Measurements from ENCODE around the gene CMC2. TPM values are rescaled to one million over a fixed set of nuclear protein-coding genes. Genes with fewer than 3 reads are reported as not detected.

The CMC2 gene
- total RNA-seq, 2 donors from 2014 or later = 78.8 to 138 TPM

DNA sequence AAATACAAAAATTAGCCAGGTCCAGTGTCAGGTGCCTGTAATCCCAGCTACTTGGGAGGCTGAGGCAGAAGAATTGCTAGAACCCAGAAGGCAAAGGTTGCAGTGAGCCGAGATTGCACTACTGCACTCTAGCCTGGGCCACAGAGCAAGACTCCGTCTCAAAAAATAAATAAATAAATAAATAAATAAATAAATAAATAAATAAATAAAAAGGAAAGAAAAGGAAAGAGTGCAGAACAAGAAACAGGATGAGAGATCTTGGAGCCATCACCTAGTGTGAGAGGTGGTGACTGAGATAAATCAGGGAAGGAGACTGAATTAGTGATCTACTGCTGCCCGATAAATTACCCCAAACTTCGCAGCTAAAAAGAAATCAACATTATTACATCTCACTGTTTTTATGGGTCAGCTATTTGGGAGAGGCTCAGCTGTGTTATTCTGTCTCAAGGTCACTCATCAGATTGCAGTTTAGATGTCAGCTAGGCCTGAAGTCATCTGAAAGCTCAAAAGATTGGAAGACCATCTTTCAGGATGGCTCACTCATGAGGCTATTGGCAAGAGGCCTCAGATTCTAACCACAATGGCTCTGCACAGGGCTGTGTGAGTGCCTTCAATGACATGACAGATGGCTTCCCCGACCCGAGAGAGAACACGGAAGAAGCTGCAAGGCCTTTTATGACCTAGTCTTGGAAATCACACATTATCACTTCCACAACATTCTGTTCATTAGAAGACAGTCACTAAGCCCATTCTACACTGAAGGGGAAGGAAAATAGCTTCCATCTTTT lies 66.4 kb downstream of the CMC2 start:
- Mint-ChIP-seq H3K27me3 (peaks cover 7% of the 10 kb centered on the region), H3K9me3 (peaks cover 8% of the 10 kb centered on the region), H3K4me3 (no peak overlapping the region), H3K36me3 (ENCODE audit: low read depth) (no peaks in the 10 kb centered on the region), H3K4me1 (no peaks in the 10 kb centered on the region), H3K27ac (no peak overlapping the region)
- no peak for ATAC-seq (replicated peaks)

DNA sequence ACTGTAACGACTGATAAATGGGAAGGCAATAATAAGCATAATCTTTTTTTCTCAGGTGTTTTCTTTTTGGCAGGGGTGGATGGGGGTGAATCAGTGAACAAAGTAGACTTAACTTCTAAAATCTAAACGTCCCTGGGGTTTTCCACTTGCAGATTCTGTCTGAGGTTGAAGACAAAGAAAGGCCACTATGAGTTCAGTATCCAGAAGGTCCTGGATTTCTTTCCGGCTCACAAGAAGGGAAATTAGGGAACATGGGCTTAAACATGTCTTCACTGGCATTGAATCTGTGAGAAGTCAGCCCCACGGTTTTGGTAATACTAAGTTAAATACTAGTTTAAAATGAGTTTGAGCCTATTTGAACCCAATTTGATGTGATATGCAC lies 67.8 kb downstream of the CMC2 start:
- Mint-ChIP-seq H3K27me3 (peaks cover 19% of the 10 kb centered on the region), H3K4me1 (no peaks in the 10 kb centered on the region), H3K4me3 (no peak overlapping the region), H3K36me3 (ENCODE audit: low read depth) (no peaks in the 10 kb centered on the region), H3K27ac (no peak overlapping the region), H3K9me3 (peaks cover 8% of the 10 kb centered on the region)
- ATAC-seq (replicated peaks) = no peak

GRCh38 chr16:80938004-80938878 lies 68.4 kb downstream of the CMC2 start:
- no peak overlapping the region for H3K4me3 Mint-ChIP-seq
- H3K4me1 Mint-ChIP-seq = no peaks in the 10 kb centered on the region
- H3K36me3 Mint-ChIP-seq (ENCODE audit: low read depth) = no peaks in the 10 kb centered on the region
- H3K9me3 Mint-ChIP-seq = peaks cover 8% of the 10 kb centered on the region
- no peak overlapping the region for H3K27ac Mint-ChIP-seq
- peaks cover 25% of the 10 kb centered on the region for H3K27me3 Mint-ChIP-seq
- no peak for ATAC-seq (replicated peaks)

- Mint-ChIP-seq H3K27me3 (peaks cover 32% of the 10 kb centered on the region), H3K4me3 (no peak overlapping the region), H3K9me3 (peaks cover 4% of the 10 kb centered on the region), H3K27ac (no peak overlapping the region), H3K4me1 (no peaks in the 10 kb centered on the region), H3K36me3 (ENCODE audit: low read depth) (no peaks in the 10 kb centered on the region)
- no peak for ATAC-seq (replicated peaks)
These were observed 70.3 kb downstream of the CMC2 start for GRCh38 chr16:80936410-80936809.

DNA sequence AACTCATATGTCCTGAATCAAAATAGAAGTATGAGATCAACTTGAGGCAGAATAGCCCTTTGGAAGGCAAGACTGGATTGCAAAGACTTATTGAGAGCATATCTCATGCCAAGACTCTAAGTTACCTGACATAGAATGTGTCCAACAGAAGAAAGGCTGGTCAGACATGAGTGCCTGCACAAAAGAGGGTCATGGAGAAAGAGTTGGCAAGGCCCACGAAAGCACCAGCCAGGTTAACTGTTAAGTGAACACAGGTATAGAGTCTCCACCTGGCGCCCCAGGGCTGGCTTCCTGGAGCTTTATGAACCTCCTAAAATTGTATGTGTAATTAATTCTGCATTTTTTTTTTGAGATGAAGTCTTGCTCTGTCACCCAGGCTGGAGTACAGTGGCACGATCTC lies 71.0 kb downstream of the CMC2 start:
- no peak overlapping the region for H3K27ac Mint-ChIP-seq
- H3K9me3 Mint-ChIP-seq = peaks cover 4% of the 10 kb centered on the region
- no peaks in the 10 kb centered on the region for H3K36me3 Mint-ChIP-seq (ENCODE audit: low read depth)
- no peaks in the 10 kb centered on the region for H3K4me1 Mint-ChIP-seq
- ATAC-seq (replicated peaks) = no peak
- H3K4me3 Mint-ChIP-seq = no peak overlapping the region
- peaks cover 32% of the 10 kb centered on the region for H3K27me3 Mint-ChIP-seq

- H3K4me1 Mint-ChIP-seq = no peaks in the 10 kb centered on the region
- no peaks in the 10 kb centered on the region for H3K36me3 Mint-ChIP-seq (ENCODE audit: low read depth)
- no peak for ATAC-seq (replicated peaks)
- H3K4me3 Mint-ChIP-seq = peak overlapping the region; percentile 70
- H3K9me3 Mint-ChIP-seq = no peaks in the 10 kb centered on the region
- H3K27ac Mint-ChIP-seq = no peak overlapping the region
- H3K27me3 Mint-ChIP-seq = peaks cover 36% of the 10 kb centered on the region
These were observed 74.0 kb downstream of the CMC2 start for GRCh38 chr16:80932708-80933095.

GRCh38 chr16:80931801-80932707 lies 74.6 kb downstream of the CMC2 start:
- H3K4me1 Mint-ChIP-seq = no peaks in the 10 kb centered on the region
- peak; percentile 56 for ATAC-seq (replicated peaks)
- H3K4me3 Mint-ChIP-seq = peak overlapping the region; percentile 70
- H3K27ac Mint-ChIP-seq = no peak overlapping the region
- H3K27me3 Mint-ChIP-seq = peaks cover 40% of the 10 kb centered on the region
- no peaks in the 10 kb centered on the region for H3K36me3 Mint-ChIP-seq (ENCODE audit: low read depth)
- H3K9me3 Mint-ChIP-seq = no peaks in the 10 kb centered on the region

GRCh38 chr16:80924372-80924978 lies 82.2 kb downstream of the CMC2 start:
- H3K4me1 Mint-ChIP-seq = peaks cover 4% of the 10 kb centered on the region
- ATAC-seq (replicated peaks) = peak; percentile 72
- no peaks in the 10 kb centered on the region for H3K36me3 Mint-ChIP-seq (ENCODE audit: low read depth)
- H3K4me3 Mint-ChIP-seq = no peak overlapping the region
- H3K9me3 Mint-ChIP-seq = no peaks in the 10 kb centered on the region
- H3K27me3 Mint-ChIP-seq = peaks cover 12% of the 10 kb centered on the region
- no peak overlapping the region for H3K27ac Mint-ChIP-seq

- Mint-ChIP-seq H3K36me3 (ENCODE audit: low read depth) (no peaks in the 10 kb centered on the region), H3K27ac (no peak overlapping the region), H3K27me3 (peaks cover 19% of the 10 kb centered on the region), H3K9me3 (no peaks in the 10 kb centered on the region), H3K4me1 (peaks cover 4% of the 10 kb centered on the region), H3K4me3 (no peak overlapping the region)
- no peak for ATAC-seq (replicated peaks)
These were observed 83.3 kb downstream of the CMC2 start for GRCh38 chr16:80923356-80923755.

Other genes with a start within 250 kb of the CMC2 start
- 10 to 100 TPM; 26.3 to 40.3 TPM for gene CDYL2, start 202.3 kb downstream of the CMC2 start, total RNA-seq
- 10 to 100 TPM; 34.1 to 51.0 TPM for gene CENPN, start 329 bp upstream of the CMC2 start, total RNA-seq
- gene ATMIN, start 29.0 kb upstream of the CMC2 start, total RNA-seq = 10 to 100 TPM; 14.3 to 20.6 TPM
- under 1 TPM in 1 of 2 donors, not detected in 1; 0.54 TPM for gene C16orf46, start 70.4 kb upstream of the CMC2 start, total RNA-seq
- 10 to 100 TPM; 10.1 to 25.6 TPM for gene GCSH, start 89.5 kb upstream of the CMC2 start, total RNA-seq
- gene BCO1, start 231.8 kb upstream of the CMC2 start, total RNA-seq = not detected